Ecto neural progenitor cell (in vitro differentiated cells): ENCODE results near the gene SYDE2.

Experiments
- DNase-seq: peaks from one replicate; pipeline ENCODE4 v3.0.0-alpha.2; 2018; ENCODE audit warnings: low spot score

SYDE2 gene

DNA sequence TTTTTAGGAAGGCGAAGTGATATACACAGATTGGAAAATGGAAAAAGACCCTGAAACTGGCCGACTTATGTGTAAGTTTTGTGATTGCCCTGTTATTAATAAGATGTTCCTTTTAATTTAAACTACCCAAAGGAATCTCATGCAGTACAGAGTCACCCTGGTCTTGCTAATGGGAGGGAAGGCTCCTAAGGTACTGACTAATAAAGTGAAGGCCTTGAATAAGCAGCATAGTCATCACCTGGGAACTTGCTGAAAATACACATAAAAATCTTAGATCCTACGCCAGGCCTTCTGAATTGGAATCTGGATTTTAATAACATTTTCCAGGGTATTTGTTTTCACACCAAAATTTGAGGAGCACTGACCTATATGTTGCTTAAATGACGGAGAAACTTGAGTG lies 79.1 kb downstream of the SYDE2 start:
- DNase-seq: no peak

DNA sequence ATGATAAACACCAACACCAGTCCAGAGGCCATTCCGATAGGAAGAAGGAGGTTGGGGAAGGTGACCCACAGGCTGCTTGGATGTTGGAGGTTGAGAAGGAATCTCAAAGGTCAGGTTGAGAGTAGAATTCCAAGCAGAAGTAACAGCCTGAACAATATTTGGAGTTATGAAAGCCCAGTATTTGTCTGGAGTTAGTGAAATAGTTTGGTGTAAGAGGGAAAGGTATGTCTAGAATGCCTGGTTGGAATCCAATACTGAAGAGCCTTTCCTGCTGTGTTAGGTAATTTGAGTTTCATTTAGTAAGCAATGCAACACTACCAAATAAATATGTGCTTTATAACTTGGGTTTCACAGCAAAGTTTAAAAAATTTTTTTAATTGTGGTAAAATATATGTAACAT lies 82.1 kb downstream of the SYDE2 start:
- no peak for DNase-seq

DNA sequence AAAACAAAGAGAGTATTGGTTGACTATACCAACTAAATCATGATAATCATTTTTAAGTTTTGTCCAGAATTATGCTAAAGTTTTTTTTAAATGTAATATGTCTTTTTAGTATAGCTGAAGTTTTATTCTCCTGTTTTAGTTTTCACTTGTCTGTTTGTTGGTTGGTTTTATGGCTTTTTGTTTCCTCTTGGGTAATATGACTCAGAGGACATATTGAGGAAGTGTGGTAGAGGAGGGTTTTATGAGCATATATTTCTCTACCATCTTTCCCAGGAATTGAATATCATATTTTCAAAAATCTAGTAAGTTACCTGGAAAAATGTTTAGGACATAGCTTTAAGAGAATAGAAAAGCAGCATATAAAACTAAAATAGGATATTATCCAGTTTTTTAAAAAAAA lies 84.0 kb downstream of the SYDE2 start:
- DNase-seq: no peak

DNA sequence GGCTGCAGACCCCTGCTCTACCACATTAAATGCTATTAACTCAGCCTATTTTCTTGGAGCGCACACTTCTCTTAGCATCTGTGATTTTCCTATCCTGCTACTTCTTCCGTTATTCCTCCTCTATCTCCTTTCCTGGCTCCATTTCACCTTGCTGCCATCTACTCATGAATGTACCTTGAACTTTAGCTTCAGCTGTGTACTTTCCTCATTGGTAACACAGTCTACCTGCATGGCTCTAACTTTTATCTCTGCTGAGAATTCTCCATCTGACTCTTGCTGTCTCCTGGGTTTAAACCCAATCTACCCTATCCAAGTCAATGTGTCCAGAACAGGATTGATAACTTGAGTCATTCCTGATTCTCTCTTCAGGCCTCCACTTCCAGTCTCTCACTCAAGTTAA lies 84.9 kb downstream of the SYDE2 start:
- DNase-seq: no peak

DNA sequence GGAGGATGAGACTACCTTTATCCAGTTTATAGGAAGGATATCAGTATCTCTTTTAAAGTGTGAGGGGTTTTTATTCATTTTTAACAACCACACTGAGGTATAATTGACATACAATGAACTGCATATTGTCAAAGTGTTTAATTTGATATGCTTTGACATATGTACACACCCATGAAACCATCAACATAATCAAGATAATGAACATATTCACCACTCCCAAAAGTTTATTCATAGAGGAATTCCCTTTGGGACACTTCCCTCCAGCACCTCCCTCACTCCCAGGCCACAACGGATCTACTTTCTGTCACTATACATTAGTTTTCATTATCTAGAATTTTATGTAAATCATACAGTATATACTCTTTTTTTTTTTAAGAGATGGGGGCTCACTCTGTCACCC lies 89.1 kb downstream of the SYDE2 start:
- DNase-seq: no peak

DNA sequence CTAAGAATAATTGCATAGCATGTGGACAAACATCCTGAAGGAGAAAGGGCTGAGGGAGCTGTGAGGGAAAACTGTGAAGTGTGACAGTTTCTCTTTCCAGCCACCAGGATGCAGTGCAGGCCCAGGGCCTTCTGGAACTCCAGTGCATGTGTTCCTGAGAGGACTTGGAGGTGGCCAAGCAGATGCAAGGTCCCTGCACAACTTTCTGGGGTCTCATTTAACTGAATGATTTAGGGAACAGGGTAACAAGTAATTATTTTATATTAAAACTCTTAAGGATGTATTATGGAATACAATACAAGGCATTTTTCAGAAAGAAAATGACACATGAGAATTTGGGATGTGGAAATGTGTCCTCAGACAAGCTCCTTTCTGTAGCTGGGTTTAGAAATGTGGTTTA lies 91.3 kb downstream of the SYDE2 start:
- peak; percentile 63 for DNase-seq
